NCI-H128 (cell line): ENCODE measurements around the gene ARRB1.
"Not testable (repeated sequence)": the region's sequence is repeated elsewhere in the genome, so short reads cannot be mapped to it uniquely, and the experiment has no call there.

Experiments used
- DNase-seq: peaks from one replicate; lab custom pipeline; 2025; ENCODE audit not compliant: unreplicated experiment; lab: John Stamatoyannopoulos, UW

ARRB1 gene

DNA sequence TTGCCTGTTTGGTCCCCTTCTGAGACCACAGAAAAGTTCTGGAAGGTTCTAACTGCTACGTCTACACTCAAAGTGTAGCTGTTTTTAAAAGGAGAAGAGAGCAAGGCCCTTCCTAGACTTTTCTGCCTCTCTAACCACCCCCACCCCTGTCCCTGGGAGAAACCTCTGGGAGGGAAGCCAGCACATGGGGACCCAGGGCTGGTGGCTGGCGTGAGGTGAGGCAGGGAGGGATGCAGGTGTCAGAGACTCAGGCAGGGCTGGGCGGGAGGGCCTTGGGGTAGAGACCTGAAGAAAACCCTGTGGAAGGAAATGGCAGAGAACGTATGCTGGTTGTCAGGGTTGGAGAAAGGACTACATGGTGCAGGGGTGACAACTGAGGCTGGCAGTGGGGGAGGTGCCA, 26.7 kb downstream of the ARRB1 start:
- no peak for DNase-seq

GRCh38 chr11:75324189-75324588, 27.3 kb downstream of the ARRB1 start:
- DNase-seq, result no peak

- DNase-seq, result no peak
These were observed 27.9 kb downstream of the ARRB1 start for GRCh38 chr11:75323609-75324008.

DNA sequence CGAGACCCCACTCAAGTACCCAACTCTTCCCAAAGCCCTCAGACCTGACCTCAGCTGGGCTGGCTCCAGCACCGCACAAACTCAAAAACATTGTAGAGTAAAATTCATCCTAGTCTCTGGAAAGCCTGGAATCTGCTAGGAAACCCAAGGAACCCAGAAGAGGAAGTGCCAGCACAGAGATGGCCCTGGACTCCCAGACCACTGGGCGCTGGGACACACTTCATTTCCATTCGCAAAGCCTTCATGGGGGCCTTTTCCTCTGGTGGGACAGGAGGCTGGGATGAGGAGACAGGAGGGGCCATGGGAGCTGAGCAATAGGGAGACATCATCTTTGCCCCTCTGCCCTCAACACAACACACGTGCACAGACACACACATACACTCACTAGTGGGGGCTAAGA, 30.8 kb downstream of the ARRB1 start:
- DNase-seq, result no peak

DNA sequence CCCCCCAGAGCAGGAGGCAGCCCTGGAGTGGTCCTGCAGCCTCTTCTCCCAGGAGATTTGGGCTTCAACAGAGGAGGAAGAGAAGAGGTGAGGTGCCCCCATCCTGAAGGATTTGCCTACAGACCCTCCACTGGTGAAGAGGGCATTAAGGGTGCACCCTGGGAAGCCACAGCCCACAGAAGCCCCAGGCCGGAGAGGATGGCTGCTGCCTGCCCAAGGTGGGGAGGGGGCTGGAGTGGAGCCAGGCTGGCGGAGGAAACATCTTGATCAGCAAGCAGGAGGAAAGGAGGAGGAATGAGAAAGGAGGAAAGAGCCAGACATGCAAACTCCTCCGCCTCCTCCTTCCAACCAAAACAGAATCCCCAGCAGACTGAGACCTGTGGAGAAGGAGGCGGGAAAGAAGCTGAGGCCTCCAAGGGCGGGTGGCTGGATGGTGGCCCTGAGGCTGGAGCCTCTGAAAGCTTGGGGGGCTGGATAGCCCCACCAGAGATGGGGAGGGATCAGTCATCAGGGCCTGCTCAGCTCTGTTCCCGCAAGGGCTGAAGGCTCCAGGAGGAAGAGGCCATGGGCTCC, 31.3 kb downstream of the ARRB1 start:
- no peak for DNase-seq

GRCh38 chr11:75319035-75319877, 32.2 kb downstream of the ARRB1 start:
- no peak for DNase-seq

- DNase-seq, result no peak
These were observed 33.9 kb downstream of the ARRB1 start for GRCh38 chr11:75317446-75318122.

DNA sequence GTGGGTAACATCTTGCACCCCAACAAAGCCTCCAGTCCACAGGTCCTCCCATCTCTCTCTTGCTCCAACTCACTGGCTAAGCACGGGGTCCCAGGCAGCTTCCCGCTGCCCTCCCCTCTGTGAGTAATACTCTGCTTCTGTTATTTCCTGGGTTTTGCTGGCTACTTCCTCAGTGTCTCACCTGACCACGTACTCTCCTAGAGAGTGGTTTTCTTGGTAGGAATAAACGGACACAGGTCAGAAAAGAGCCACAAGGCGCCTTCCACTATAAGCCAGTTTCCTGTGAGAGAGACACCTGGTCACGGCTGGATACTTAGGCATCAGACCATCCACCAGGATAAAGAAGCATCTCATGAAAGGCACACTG, 36.0 kb downstream of the ARRB1 start:
- no peak for DNase-seq

GRCh38 chr11:75314771-75315438, 36.6 kb downstream of the ARRB1 start:
- DNase-seq, result no peak

DNA sequence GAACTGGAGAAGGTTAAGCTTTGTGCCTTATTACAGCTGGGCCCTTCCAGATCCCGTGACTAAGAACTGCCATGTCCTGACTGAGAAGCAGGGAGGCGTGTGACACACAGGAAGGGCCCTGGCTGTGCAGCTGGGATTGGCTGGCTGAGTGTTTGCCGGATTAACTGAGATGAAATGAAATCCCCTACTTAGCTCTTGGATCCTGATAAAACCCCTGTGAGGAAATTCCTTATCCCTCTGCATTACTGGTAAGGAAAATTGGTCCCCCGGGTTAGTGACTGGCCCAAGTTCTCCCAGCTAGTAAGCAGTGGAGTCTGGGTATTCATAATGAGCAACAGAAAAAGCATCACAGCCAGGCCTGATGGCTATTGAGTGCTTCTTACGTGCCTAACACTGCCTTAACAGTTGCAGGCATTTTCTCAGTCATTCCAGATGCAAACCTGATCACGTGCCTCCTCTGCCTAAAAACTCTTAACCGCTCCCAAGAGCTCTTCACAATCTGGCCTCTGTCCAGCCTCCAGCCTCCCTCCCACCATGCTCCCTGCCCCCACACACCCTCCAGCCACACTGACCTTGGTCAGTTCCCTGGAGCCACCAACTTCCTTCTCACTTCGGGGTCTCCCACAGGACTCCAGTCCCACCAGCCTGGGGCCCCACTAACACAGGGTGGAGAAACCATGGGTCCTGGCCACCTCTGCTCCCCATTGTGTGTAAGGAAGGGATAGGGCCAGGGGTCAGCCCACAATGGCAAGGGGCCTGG, 37.8 kb downstream of the ARRB1 start:
- no peak for DNase-seq

DNA sequence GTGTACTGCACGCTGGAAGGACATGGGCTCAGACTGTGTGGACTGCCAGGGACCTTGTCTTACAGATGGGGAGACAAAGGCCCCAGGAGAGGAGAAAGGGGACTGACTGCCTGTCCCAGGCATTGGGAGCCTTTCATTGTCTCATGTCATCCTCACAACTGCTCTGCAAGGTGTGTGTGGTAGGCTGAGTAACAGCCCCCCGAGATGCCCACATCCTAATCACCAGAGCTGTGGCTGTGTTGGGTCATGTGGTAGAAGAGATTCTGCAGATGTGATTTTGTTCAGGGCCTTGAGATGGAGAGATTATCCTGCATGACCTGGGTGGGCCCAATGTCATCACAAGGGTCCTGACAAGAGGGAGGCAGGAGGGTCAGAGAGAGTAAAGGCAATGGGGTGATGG, 39.1 kb downstream of the ARRB1 start:
- DNase-seq, result no peak

DNA sequence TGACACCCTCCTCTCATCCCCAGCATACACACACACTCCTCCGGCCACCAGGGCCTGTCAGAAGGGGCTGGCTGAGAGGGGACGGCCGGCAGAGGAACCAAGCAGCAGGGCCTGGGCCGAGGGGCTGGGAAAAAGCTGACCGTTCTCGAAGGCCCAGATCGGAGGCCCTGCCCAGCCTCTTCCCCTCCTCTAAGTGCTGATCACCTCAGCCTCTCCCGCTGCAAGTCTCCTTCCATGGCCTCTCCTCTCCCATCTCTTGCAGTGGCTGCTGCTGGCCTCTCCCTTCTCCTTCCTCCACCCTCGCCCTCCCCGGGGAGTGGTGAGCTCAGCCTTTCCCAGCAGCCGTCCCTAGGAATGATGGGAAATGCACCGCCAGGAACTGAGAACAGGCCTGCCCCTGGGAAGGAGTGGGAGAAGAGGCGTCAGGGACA, 39.6 kb downstream of the ARRB1 start:
- no peak for DNase-seq

DNA sequence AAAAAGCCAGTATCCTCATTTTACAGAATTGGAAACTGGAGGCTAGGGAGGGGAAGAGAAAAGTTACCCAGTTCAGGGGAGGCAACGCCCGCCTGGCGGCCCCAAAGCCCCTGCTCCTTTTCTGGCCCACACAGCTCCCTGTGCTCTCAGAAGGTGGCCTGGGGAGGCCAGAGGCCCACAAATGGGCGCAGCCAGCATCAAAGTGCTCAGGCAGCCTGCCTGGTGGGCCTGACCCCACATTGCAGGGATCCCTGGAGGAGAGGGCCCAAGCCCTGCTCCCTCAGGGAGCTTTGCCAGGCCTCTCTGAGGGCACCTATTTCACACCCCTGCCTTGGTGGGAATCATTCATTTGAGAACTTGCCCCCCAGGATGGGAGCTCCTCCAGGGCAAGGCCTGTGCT, 42.5 kb downstream of the ARRB1 start:
- no peak for DNase-seq

DNA sequence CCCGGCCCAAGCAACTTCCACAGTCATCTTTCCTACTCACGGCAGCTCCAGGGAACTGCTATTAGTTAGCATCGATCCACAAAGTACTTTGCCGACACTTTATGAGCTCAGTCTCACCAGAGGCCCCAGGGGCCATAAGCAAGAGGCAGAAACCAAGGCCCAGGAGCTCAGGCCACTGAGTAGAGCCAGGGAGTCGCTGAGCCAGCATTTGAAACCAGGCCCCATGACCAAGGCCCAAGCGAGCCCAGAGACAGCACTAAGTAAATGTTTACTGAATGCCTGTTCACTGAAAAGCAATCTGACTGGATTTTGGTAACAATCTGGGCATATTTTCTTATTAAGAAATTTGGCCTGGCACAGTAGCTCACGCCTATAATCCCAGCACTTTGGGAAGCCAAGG, 43.3 kb downstream of the ARRB1 start:
- DNase-seq, result no peak

GRCh38 chr11:75307058-75307457, 44.4 kb downstream of the ARRB1 start:
- DNase-seq, result no peak

DNA sequence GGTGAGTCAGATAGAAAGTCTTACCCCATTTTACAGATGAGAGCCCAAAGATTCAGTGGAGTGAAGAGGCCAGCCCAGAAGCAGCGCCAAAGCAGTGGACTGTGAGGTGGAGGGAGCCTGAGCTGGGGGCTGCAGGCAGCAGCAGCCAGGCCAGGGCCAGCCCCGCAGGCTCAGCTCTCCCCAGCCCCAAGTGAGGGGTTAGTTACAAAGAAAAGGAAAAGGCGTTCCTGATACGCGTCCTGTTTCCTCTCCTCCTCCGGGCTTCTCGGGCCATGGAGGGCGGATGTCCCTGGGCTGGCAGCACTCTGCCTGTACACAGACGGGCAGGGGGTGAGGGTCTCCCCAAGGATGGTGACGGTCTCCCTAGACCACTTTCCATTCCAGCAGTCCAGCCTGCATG, 44.9 kb downstream of the ARRB1 start:
- DNase-seq, result no peak

GRCh38 chr11:75305993-75306392, 45.5 kb downstream of the ARRB1 start:
- no peak for DNase-seq

DNA sequence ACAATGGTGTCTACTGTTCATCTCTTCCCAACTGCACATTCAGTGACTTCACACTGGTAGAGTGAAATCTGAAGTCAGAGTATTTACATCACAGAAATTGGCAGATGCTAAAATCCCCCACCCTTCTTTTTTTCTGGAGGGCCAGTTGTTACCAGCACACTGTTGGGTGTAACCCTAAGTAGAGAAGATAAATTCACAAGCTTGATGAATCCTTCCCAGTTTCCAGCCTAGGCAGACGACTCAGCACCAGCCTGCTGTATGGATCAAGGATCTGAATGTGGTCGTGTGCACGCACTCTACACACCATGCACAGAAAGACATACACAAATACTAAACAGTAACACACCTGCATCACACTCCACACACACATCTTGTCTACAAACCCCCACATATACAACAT, 46.0 kb downstream of the ARRB1 start:
- DNase-seq, result no peak

DNA sequence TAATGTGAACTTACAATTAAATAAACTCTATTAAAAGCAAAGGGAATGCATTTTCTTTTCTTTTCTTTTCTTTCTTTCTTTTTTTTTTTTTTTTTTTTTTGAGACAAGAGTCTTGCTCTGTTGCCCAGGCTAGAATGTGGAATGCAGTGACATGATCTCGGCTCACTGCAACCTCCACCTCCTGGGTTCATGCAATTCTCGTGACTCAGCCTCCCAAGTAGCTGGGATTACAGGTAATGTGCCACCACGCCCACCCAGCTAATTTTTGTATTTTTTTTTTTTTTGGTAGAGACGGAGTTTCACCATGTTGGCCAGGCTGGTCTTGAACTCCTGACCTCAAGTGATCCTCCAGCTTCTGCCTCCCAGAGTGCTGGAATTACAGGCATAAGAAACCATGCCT, 46.5 kb downstream of the ARRB1 start:
- not testable (repeated sequence) for DNase-seq

GRCh38 chr11:75303544-75304224, 47.8 kb downstream of the ARRB1 start:
- no peak for DNase-seq
